ENCODE measurements around the gene ZPLD1.

ZPLD1 gene

GRCh38 chr3:102471001-102471400 lies 36.2 kb downstream of the ZPLD1 start:
- TF ChIP-seq CTCF (conservative IDR thresholded peaks at IDR 0.05; ENCODE audit: low read length): peak; percentile 54
- TF ChIP-seq EZH2phosphoT487 (IDR thresholded peaks at IDR 0.05; ENCODE audit: borderline replicate concordance): no peak
- no peak overlapping the region for H3K4me2 ChIP-seq (ENCODE audit: low read depth, low read length, poor library complexity, severe bottlenecking)
- H3K36me3 ChIP-seq (ENCODE audit: insufficient read depth, low read length): no peaks in the 10 kb centered on the region
- H3F3A ChIP-seq (ENCODE audit: low read depth): no peaks in the 10 kb centered on the region
- no peaks in the 10 kb centered on the region for H3K79me2 ChIP-seq (ENCODE audit: insufficient read depth, low read length)
- H3K9ac ChIP-seq (ENCODE audit: low read depth, low read length, poor library complexity, severe bottlenecking): no peak overlapping the region
- no peaks in the 10 kb centered on the region for H3K4me1 ChIP-seq (ENCODE audit: insufficient read depth, low read length, poor library complexity, severe bottlenecking)
- no peaks in the 10 kb centered on the region for H3K27me3 ChIP-seq (ENCODE audit: insufficient read depth, low read length, poor library complexity, severe bottlenecking)
- no peaks in the 10 kb centered on the region for H3K9me2 ChIP-seq (replicated peaks; ENCODE audit: low read depth, low read length)
- H2AFZ ChIP-seq (ENCODE audit: low read length): no peak overlapping the region
- no peaks in the 10 kb centered on the region for H4K20me1 ChIP-seq (ENCODE audit: insufficient read depth, low read length, poor library complexity, severe bottlenecking)
- H3K9me3 ChIP-seq (ENCODE audit: insufficient read depth, low read depth, low read length): no peaks in the 10 kb centered on the region
- H3K4me3 ChIP-seq (ENCODE audit: low read length, poor library complexity, severe bottlenecking): no peak overlapping the region

GRCh38 chr3:102471491-102471890 lies 36.7 kb downstream of the ZPLD1 start:
- Histone ChIP-seq H3K79me2 (ENCODE audit: insufficient read depth, low read length) (no peaks in the 10 kb centered on the region), H3K4me2 (ENCODE audit: low read depth, low read length, poor library complexity, severe bottlenecking) (no peak overlapping the region)
- TF ChIP-seq CTCF (conservative IDR thresholded peaks at IDR 0.05; ENCODE audit: low read length) (no peak), EZH2phosphoT487 (IDR thresholded peaks at IDR 0.05; ENCODE audit: borderline replicate concordance) (no peak)

GRCh38 chr3:102473648-102474047 lies 38.8 kb downstream of the ZPLD1 start:
- Histone ChIP-seq H3K27me3 (ENCODE audit: insufficient read depth, low read length, poor library complexity, severe bottlenecking) (no peaks in the 10 kb centered on the region), H3K9ac (ENCODE audit: low read depth, low read length, poor library complexity, severe bottlenecking) (no peak overlapping the region), H3K4me3 (ENCODE audit: low read length, poor library complexity, severe bottlenecking) (no peak overlapping the region), H3F3A (ENCODE audit: low read depth) (no peaks in the 10 kb centered on the region), H3K4me1 (ENCODE audit: insufficient read depth, low read length, poor library complexity, severe bottlenecking) (no peaks in the 10 kb centered on the region), H3K4me2 (ENCODE audit: low read depth, low read length, poor library complexity, severe bottlenecking) (no peak overlapping the region), H3K79me2 (ENCODE audit: insufficient read depth, low read length) (no peaks in the 10 kb centered on the region), H4K20me1 (ENCODE audit: insufficient read depth, low read length, poor library complexity, severe bottlenecking) (no peaks in the 10 kb centered on the region), H3K36me3 (ENCODE audit: insufficient read depth, low read length) (no peaks in the 10 kb centered on the region), H2AFZ (ENCODE audit: low read length) (no peak overlapping the region), H3K9me2 (replicated peaks; ENCODE audit: low read depth, low read length) (no peaks in the 10 kb centered on the region), H3K9me3 (ENCODE audit: insufficient read depth, low read depth, low read length) (no peaks in the 10 kb centered on the region)
- TF ChIP-seq CTCF (conservative IDR thresholded peaks at IDR 0.05; ENCODE audit: low read length): no peak
- TF ChIP-seq EZH2phosphoT487 (IDR thresholded peaks at IDR 0.05; ENCODE audit: borderline replicate concordance): no peak

More at GRCh38 chr3:102471491-102471890, 36.7 kb downstream of the ZPLD1 start:
- Histone ChIP-seq H3K36me3 (ENCODE audit: insufficient read depth, low read length) (no peaks in the 10 kb centered on the region), H3K4me1 (ENCODE audit: insufficient read depth, low read length, poor library complexity, severe bottlenecking) (no peaks in the 10 kb centered on the region), H3K9me2 (replicated peaks; ENCODE audit: low read depth, low read length) (no peaks in the 10 kb centered on the region), H3K27me3 (ENCODE audit: insufficient read depth, low read length, poor library complexity, severe bottlenecking) (no peaks in the 10 kb centered on the region), H3K9ac (ENCODE audit: low read depth, low read length, poor library complexity, severe bottlenecking) (no peak overlapping the region), H2AFZ (ENCODE audit: low read length) (no peak overlapping the region), H4K20me1 (ENCODE audit: insufficient read depth, low read length, poor library complexity, severe bottlenecking) (no peaks in the 10 kb centered on the region), H3K4me3 (ENCODE audit: low read length, poor library complexity, severe bottlenecking) (no peak overlapping the region), H3K9me3 (ENCODE audit: insufficient read depth, low read depth, low read length) (no peaks in the 10 kb centered on the region), H3F3A (ENCODE audit: low read depth) (no peaks in the 10 kb centered on the region)
